Activated CD4-positive, alpha-beta T cell treated with anti-CD3 and anti-CD28 coated beads for 24 hours (primary cell): ENCODE measurements around the gene GPR39.

Experiments used
- DNase-seq, 2 donors: peaks; one replicate each; pipeline ENCODE4 v3.0.0-alpha.2; 2020; ENCODE audit warnings: low read depth in 2 of 2

GPR39 gene

DNA sequence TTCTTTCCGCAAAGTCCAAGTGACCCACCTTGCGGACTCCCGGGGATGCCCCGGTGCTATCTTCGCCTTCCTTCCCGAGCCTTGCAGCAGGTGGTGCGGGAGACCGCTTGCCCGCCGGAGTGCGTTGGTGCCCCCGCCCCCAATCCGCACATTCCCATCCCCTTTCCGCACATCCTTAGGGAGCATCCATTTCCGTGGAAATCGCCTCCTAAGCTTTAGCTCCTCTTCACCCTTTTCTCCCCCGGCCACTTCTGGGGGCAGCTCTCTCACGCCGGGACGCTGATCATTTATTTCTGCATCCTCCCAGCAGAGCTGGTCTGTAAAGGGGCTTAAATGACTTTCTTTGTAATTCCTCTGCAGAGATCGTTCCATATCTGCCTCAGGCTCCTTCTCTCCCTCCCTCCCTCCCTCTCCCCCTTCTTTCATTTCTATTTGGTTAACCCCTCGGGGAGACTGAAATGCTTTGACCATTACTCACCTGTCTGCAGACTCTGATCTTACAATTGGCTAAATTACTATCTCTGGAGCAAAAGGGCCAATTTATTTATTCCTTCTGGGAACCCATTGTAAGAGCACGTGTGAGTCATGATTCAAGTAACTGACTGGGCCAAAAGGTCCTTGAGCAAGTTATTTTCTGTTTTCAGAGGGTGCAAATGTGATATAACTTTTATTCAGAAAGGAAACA lies 254.7 kb downstream of the GPR39 start:
- DNase-seq, result no peak

GRCh38 chr2:132676999-132677398 lies 260.4 kb downstream of the GPR39 start:
- DNase-seq, result no peak

DNA sequence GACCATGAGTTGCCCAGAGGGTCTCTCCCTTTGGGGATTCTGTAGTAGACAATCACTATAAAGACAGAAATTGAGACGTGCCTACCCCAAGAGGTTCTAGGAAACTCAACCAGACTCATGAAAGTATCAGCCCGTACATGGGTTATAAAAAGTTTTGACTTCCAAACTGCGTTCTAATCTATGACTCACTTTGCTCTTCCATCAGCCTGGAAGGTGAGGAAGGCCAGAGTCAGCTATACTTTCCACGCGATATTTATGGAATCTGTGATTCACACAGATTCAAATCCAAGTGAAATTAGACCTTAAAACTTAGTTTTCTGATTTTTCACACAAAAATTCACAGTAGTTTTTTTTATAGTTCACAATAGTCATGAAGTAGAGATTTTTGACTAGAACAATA lies 261.1 kb downstream of the GPR39 start:
- no peak for DNase-seq

- no peak for DNase-seq
These were observed 261.9 kb downstream of the GPR39 start for GRCh38 chr2:132678483-132678882.

- DNase-seq, result no peak
These were observed 263.9 kb downstream of the GPR39 start for GRCh38 chr2:132680544-132680943.

GRCh38 chr2:132681766-132682165 lies 265.2 kb downstream of the GPR39 start:
- DNase-seq, result no peak

DNA sequence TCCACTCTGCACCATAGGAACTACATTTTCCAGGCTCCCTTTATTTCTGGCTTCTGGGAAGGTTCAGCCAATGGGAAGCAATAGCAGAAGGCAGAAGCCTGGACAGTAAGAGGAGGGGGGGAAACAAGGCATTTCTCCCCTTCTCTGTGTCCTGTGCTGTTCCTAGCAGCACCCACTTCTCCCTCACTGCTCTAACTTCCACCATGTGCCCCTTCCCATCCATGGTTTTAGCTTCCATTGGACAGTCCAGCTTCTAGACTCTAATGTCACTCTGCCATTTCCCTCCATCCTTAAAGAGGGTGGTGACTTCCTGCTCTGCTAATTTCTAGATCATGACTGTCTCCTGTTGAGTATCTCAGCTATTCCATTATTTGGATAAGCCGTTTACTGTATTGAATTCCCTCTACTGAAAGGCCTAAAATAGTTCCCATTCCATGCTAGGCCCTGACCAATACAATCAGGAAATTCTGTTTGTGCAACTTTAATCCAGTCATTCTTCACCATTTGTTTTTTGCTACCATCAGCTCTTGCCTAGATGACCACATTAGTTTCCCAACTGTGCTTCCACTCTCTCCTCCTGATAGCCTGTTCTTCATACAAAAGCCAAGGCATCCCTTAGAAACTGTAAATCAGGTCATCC lies 274.2 kb downstream of the GPR39 start:
- DNase-seq, result no peak

GRCh38 chr2:132691556-132691955 lies 275.0 kb downstream of the GPR39 start:
- no peak for DNase-seq

DNA sequence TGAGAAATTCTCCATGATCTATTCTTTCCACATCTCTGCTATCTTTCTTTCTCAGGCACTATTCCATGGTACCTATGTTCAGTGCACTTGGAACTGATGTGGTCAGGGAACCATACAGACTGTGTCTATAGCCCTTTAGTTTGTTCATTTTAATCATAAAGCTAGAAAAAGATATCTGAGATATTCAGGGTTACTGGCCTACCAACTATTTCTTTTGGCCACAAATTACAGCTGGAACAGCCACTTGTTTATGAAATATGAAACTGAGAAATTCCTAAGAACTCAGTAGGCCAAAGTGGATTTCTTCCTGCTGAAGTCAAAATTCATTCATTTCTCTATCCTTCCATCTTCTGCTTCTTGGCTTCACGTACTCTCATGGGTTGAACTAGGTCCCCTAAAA lies 276.2 kb downstream of the GPR39 start:
- no peak for DNase-seq
